NCI-H774 (cell line): ENCODE data around the gene OTUD7B.
A peak's percentile ranks its signal among the peaks of the same experiment; 100 is the strongest.
"Not testable (repeated sequence)": the region's sequence is repeated elsewhere in the genome, so short reads cannot be mapped to it uniquely, and the experiment has no call there.

Experiments used
- DNase-seq: peaks from one replicate; lab custom pipeline; 2025; lab: John Stamatoyannopoulos, UW

OTUD7B gene

GRCh38 chr1:150010393-150011115 lies at the start of gene OTUD7B:
Gene OTUD7B (minus strand): TSS chr1:150010726. CDS start chr1:149977510, 33,216 bp downstream.
- peak; percentile 89 for DNase-seq

- DNase-seq = no peak
Measured at GRCh38 chr1:150060260-150060659, 49.7 kb upstream of the OTUD7B start.

DNA sequence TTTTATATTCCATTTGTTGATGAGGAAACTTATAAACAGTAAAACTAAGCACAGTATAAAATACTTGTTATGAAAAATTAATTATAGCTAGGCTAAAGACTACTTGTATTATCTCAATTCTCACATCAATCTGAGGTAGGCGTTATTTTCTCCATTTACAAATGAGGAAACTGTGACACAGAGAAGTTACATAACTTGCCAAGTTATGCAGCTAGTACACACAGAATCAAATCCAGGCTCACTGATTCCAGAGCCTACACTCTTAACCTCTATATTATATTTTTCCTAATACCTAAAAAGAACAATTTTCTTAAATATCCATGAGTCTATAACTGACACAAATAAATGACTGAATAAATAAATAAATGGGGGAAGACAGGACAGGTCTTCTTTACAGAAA lies 45.9 kb upstream of the OTUD7B start:
- no peak for DNase-seq

GRCh38 chr1:150055507-150055906 lies 45.0 kb upstream of the OTUD7B start:
- not testable (repeated sequence) for DNase-seq

DNA sequence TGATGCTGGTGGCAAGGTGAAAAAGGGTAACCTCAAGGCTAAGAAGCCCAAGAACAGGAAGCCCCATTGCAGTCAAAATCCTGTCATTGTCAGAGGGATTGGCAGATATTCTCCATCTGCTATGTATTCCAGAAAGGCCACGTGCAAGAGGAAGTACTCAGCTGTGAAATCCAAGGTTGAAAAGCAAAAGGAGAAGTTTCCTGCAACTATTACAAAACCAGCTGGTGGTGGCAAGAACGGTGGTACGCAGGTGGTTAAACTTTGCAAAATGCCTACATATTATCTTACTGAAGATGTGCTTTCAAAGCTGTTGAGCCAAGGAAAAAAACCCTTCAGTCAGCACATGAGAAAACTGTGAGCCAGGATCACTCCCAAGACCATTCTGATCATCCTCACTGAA lies 43.4 kb upstream of the OTUD7B start:
- DNase-seq = no peak

DNA sequence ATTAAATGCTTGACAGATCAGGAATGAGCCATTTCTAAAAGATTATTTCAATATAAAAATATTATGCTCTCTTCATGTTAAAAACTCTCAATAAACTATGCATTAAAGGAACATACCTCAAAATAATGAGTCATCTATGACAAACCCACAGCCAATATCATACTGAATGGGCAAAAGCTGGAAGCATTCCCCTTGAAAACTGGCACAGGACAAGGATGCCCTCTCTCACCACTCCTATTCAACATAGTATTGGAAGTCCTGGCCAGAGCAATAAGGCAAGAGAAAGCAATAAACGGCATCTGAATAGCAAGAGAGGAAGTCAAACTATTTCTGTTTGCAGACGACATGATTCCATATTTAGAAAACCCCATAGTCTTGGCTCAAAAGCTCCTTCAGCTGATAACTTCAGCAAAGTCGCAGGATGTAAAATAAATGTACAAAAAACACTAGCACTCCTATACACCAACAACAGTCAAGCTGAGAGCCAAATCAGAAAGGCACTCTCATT lies 41.4 kb upstream of the OTUD7B start:
- not testable (repeated sequence) for DNase-seq

- DNase-seq = no peak
Measured at GRCh38 chr1:150051089-150051373, 40.5 kb upstream of the OTUD7B start.

- DNase-seq = no peak
Measured at GRCh38 chr1:150049926-150050325, 39.4 kb upstream of the OTUD7B start.

DNA sequence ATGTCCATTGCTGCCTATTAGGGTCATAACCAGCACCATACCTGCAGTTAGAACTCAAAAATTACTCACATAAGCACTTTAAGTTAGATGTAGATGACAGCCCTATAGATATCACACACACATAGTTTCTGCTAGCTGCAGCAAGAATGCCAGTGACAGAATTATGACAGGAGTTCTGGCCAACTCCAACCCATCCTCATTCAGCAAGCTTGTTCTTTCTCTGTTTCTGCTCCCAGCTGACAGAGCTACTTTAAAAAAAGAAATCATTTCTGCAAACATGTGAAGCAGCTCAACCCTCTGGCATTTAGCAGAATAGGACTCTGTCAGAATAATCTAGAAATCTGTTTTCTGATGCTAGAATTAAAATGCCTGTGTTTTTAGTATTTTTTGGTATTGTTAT lies 23.8 kb upstream of the OTUD7B start:
- DNase-seq = no peak

- DNase-seq = no peak
Measured at GRCh38 chr1:150028322-150028721, 17.8 kb upstream of the OTUD7B start.

GRCh38 chr1:150024156-150024555 lies 13.6 kb upstream of the OTUD7B start:
- DNase-seq = no peak

GRCh38 chr1:150022357-150022756 lies 11.8 kb upstream of the OTUD7B start:
- peak; percentile 57 for DNase-seq

DNA sequence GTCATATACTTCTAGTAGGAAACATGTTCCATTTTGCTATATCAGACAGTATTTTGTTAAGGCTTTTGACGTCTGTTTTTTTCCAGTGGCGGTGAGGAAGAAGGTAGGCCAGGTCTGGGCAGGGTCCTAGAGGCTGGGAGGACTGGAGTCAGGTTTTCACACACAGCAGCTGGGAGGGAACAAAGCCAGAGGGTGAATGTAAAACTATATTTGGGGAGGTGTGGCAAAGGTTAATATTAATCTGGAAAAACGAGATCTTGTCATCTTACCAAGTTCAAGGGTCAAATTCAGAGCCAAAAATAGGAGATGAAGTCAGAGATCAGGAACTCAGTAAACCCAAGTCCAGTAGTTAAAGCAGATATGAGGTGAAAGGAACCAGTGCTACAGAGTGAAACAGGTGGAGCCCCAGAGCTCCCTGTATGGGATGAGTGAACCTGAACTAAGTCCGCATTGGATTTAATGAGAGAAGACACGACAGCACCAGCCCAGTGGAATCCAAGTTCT lies 10.7 kb upstream of the OTUD7B start:
- no peak for DNase-seq

DNA sequence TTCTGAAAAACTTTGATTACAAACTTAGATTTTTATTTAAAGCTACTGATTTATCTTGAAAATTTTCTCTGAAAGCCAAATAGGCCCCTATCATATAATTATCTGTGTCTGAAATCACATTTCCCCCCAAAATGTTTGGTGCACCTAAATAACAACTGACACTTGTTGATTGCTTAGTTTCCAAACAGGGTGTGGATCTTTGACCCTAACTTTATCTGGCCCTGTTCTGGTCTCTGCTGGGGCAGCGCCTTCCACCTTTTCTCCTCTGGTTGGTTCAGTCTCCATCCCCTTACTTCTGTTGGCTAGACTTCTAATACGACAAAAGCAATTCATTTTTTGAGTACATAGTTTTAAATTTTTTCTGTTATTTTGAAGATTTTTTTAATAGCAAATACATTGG lies 10.2 kb upstream of the OTUD7B start:
- no peak for DNase-seq

DNA sequence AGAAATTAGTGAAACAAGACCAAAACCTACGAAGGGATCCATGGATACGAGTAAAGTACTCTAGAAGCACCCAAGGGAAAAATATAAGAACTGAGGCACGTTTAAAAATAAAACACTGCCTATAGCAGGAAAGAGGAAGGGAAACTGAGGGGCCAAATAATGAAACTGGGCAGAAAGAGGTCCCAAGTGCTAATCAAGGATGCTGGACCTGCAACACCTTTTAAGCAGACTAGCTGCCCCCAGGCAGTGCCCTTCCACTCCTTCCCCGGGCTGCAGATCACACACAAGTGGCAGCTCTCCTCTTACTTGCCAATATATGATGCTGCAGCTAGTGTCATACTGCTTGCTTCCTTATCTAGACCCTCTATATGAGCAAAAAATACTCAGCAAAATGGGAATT lies 7.6 kb upstream of the OTUD7B start:
- no peak for DNase-seq

- DNase-seq = no peak
Measured at GRCh38 chr1:150017206-150017750, 6.8 kb upstream of the OTUD7B start.

GRCh38 chr1:150015651-150016131 lies 5.2 kb upstream of the OTUD7B start:
- no peak for DNase-seq

DNA sequence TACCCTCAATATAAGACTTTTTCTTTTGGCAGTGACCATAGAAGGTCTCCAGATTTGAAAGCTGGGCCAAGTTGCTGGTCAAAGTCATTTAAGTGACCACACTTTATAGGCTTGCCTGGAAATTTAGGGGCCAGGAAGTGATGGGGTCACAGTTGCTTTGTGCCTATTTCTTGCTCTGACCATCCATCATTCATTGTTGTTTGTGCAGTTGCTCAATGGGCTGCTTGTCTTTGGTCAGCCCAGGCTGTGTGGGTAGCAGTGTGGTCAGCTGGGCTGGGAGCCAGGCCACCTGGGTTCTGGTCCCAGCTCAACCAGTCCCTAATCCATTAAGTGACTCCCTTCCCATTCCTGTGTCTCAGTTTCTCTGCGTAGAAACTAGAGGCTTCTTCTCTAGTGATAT lies 2.1 kb upstream of the OTUD7B start:
- DNase-seq = no peak

- DNase-seq = peak; percentile 40
Measured at GRCh38 chr1:150009604-150010392, 728 bp downstream of the OTUD7B start.

DNA sequence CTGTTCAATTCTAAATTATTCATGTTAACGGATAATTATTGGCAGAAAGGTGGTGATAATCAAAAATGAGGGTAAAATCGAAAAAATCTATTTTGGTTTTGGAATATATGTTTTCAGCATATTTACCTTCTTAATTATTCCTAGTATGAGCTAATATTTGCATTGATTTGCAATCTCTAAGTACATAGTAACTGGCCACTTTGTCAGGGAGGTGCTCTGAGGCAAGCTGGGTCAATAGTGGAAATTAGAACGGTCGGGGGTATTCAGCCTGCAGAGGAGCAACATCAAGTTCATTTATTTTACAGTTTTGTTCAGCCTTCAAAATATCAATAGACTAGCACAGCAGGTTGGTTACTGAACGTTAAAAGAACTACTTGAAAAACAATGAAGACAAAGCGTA lies 1.8 kb downstream of the OTUD7B start:
- DNase-seq = peak; percentile 95

DNA sequence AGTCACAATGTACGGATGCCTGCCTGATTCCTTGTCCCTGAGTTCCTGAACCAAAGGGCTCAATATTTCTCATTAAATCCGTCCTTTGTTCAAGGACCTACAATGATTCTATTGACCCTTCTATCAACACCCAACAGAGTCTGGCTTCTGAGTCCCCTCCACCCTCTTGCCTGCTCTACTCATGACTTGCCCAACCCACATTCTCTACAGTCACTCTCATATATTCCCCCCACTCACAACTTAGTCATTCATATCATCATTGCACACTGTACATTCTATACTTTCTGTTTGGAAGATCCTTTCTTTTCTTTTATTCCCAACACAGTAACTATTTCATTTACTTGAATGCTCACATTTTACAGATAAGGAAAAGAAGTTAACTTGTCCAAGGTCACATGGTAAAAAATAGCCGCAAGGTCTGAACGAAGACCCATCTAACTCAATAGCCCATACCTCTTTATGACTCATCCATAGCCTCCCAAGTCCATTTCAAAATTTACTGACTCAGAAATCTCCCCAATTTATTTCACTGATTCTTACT lies 3.6 kb downstream of the OTUD7B start:
- no peak for DNase-seq

- DNase-seq = no peak
Measured at GRCh38 chr1:150005606-150006005, 4.9 kb downstream of the OTUD7B start.

GRCh38 chr1:150003801-150004200 lies 6.7 kb downstream of the OTUD7B start:
- DNase-seq = no peak
